Calu3 (cell line): ENCODE results near the gene SULT2B1. TPM values are rescaled to one million over a fixed set of nuclear protein-coding genes. Genes with fewer than 3 reads are reported as not detected.

ENCODE experiments used
- BruUV-seq: library from RNA; stranded (reverse); fragments of 400-500 nt; replicated peaks from 2 replicates; lab custom pipeline; 2021; lab: Mats Ljungman, UMichigan
- CTCF ChIA-PET: fragments of 300-600 bp; sonication (Branson Sonifier 250); formaldehyde crosslinking; loops from one replicate; lab custom pipeline; 2022; ENCODE audit warnings: antibody characterized with exemption; lab: Charles Lee
- DNase-seq: peaks from one replicate; pipeline ENCODE4 v3.0.0; 2022
- H3K27ac Mint-ChIP-seq: one replicate; pipeline ENCODE4 v1.8.0; 2022; ENCODE audit warnings: mixed read lengths; ENCODE audit not compliant: unreplicated experiment
- H3K27me3 Mint-ChIP-seq: one replicate; pipeline ENCODE4 v1.8.0; 2022; ENCODE audit warnings: mixed read lengths; ENCODE audit not compliant: unreplicated experiment
- H3K36me3 Mint-ChIP-seq: one replicate; pipeline ENCODE4 v1.8.0; 2022; ENCODE audit warnings: mild to moderate bottlenecking, moderate library complexity, mixed read lengths; ENCODE audit not compliant: insufficient read depth, unreplicated experiment
- H3K4me1 Mint-ChIP-seq: one replicate; pipeline ENCODE4 v1.8.0; 2022; ENCODE audit warnings: mild to moderate bottlenecking, low read depth, mixed read lengths; ENCODE audit not compliant: unreplicated experiment
- H3K4me3 Mint-ChIP-seq: one replicate; pipeline ENCODE4 v1.8.0; 2022; ENCODE audit warnings: mild to moderate bottlenecking, low read depth, moderate library complexity, mixed read lengths; ENCODE audit not compliant: unreplicated experiment
- H3K9me3 Mint-ChIP-seq: one replicate; pipeline ENCODE4 v1.8.0; 2022; ENCODE audit warnings: low read depth, mixed read lengths; ENCODE audit not compliant: unreplicated experiment
- CTCF ChIP-seq: fragments of 200-600 bp; IDR thresholded peaks from one replicate; pipeline ENCODE4 v1.8.0; 2022; ENCODE audit warnings: antibody characterized with exemption; ENCODE audit not compliant: unreplicated experiment
- intact Hi-C: fragments of 100-400 bp; cut with micrococcal nuclease; formaldehyde crosslinking; loops from one replicate; pipeline ENCODE4 v1.10.0; 2022; ENCODE audit not compliant: unreplicated experiment
- total RNA-seq: library from RNA; stranded (reverse); gene quantifications from 2 replicates; pipeline ENCODE4 v1.2.3, GENCODE V29; 2022

SULT2B1 gene
- total RNA-seq, 1 experiment from 2014 or later: not detected

- peak; percentile 60 for DNase-seq
- Mint-ChIP-seq H3K4me3 (no peak overlapping the region), H3K36me3 (peaks cover 40% of the 10 kb centered on the region), H3K4me1 (peaks cover 37% of the 10 kb centered on the region), H3K9me3 (no peaks in the 10 kb centered on the region), H3K27me3 (no peaks in the 10 kb centered on the region), H3K27ac (no peak overlapping the region)
- TF ChIP-seq CTCF: no peak
- intact Hi-C loops: no loop called here
- no TSS peak for BruUV-seq
- CTCF ChIA-PET: interaction anchor here (0.5 kb wide), 1 partner anchor 80 kb away, joined by 6 read pairs; no protein-coding TSS in a partner anchor
Observed at GRCh38 chr19:48627201-48627864, 75.4 kb downstream of the SULT2B1 start.

GRCh38 chr19:48627865-48628314 is 75.9 kb downstream of the SULT2B1 start:
- CTCF ChIA-PET: no interaction called here
- BruUV-seq: no TSS peak
- no peak overlapping the region for H3K27ac Mint-ChIP-seq

GRCh38 chr19:48628486-48629296 is 76.7 kb downstream of the SULT2B1 start:
- CTCF ChIA-PET: no interaction called here
- no peak for DNase-seq
- Mint-ChIP-seq H3K4me3 (peak overlapping the region; percentile 15), H3K36me3 (peaks cover 36% of the 10 kb centered on the region), H3K4me1 (peaks cover 31% of the 10 kb centered on the region), H3K27me3 (no peaks in the 10 kb centered on the region), H3K27ac (no peak overlapping the region), H3K9me3 (no peaks in the 10 kb centered on the region)
- TF ChIP-seq CTCF: no peak
- intact Hi-C loops: no loop called here
- no TSS peak for BruUV-seq

More at GRCh38 chr19:48627865-48628314, 75.9 kb downstream of the SULT2B1 start:
- Mint-ChIP-seq H3K9me3 (no peaks in the 10 kb centered on the region), H3K36me3 (peaks cover 40% of the 10 kb centered on the region), H3K4me3 (no peak overlapping the region), H3K4me1 (peaks cover 37% of the 10 kb centered on the region), H3K27me3 (no peaks in the 10 kb centered on the region)
- TF ChIP-seq CTCF: no peak
- intact Hi-C loops: no loop called here
- no peak for DNase-seq

GRCh38 chr19:48629297-48629598 is 77.3 kb downstream of the SULT2B1 start:
- no peak overlapping the region for H3K4me3 Mint-ChIP-seq
- BruUV-seq: no TSS peak
- no peaks in the 10 kb centered on the region for H3K9me3 Mint-ChIP-seq
- no peaks in the 10 kb centered on the region for H3K27me3 Mint-ChIP-seq
- H3K27ac Mint-ChIP-seq: no peak overlapping the region
- intact Hi-C loops: no loop called here
- H3K36me3 Mint-ChIP-seq: peaks cover 36% of the 10 kb centered on the region
- no peak for DNase-seq
- peaks cover 29% of the 10 kb centered on the region for H3K4me1 Mint-ChIP-seq
- TF ChIP-seq CTCF: no peak
- CTCF ChIA-PET: no interaction called here
